Activated CD8-positive, alpha-beta memory T cell treated with anti-CD3 and anti-CD28 coated beads, Interleukin-2, amount 50 U/mL, for 1 hour (primary cell): Measurements from ENCODE around the gene SSC5D.
"Not testable (repeated sequence)": the region's sequence is repeated elsewhere in the genome, so short reads cannot be mapped to it uniquely, and the experiment has no call there.

ENCODE experiments used
- DNase-seq: peaks from one replicate; pipeline ENCODE4 v3.0.0-alpha.2; 2020; ENCODE audit errors: extremely low read depth

SSC5D gene

GRCh38 chr19:55487924-55488687, at the start of gene SSC5D:
SSC5D (plus strand) TSS chr19:55488436; CDS start chr19:55488590, 154 bp downstream.
- DNase-seq: no peak

DNA sequence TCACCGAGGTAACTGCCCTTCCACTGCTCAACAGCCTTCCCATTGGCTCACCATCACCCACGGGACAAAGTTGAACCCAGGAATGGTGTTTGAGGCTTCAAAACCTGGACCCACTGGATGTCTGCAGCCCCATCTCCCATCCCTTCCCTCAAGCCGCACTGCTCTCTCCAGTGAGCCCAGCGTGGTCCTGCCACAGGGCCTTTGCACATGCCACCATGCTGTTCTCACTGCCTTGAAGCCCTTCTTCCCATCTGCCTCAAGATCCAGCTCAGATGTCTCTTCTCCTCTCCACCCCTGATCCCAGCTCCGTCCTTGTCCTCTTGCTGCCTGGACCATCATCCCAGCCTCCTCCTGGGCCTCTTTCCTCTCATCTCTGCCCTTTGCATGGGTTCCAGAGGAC, 49.2 kb upstream of the SSC5D start:
- DNase-seq: no peak

GRCh38 chr19:55440411-55441105, 47.7 kb upstream of the SSC5D start:
- DNase-seq: no peak

DNA sequence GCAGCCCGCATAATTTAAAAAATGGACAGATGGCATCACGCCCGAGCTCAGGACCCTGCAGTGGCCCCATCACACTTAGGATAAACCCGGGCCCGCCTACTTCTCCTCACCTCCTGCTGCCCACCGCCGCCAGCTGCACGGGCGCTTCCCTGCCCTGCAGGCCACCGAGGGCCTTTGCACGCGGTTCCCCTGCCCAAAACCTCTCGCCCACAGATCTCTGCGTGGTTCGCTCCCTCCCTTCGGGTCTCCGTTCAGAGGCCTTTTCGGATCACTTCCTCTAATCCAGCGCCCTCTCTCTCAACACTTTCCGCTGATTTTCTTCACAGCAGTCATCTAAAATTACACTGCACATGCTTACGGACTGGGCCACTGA, 46.9 kb upstream of the SSC5D start:
- no peak for DNase-seq

DNA sequence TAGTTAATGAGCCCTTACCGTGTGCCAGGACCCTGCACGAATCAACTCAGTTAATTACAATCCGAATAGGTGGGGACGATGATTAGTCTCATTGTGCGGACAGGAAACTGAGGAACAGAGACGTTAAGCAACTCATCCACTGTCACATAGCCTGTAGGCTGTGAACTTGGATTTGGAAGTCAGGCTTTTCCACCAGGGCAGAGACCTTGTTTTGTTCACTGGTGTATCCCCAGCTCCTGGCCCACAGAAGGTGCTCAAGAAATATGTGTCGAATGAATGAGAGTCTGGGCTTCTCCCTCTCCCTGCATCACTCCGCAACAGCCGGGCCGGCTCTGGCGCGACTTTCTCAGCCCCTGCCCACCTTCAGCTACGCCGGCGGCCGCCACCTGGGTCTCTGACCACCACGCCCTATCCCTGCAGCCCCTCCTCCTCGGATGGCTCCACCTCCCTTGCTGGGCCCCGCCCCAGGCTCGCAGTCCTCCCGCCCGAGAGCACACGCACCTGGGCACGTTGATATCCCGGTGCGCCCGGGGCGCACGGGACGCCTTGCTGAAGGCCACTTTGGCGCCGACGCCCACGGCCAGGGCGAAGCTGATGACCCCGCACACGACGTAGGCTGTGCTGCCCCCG, 46.4 kb upstream of the SSC5D start:
- no peak for DNase-seq

- no peak for DNase-seq
These were observed 45.8 kb upstream of the SSC5D start for GRCh38 chr19:55442372-55442961.

DNA sequence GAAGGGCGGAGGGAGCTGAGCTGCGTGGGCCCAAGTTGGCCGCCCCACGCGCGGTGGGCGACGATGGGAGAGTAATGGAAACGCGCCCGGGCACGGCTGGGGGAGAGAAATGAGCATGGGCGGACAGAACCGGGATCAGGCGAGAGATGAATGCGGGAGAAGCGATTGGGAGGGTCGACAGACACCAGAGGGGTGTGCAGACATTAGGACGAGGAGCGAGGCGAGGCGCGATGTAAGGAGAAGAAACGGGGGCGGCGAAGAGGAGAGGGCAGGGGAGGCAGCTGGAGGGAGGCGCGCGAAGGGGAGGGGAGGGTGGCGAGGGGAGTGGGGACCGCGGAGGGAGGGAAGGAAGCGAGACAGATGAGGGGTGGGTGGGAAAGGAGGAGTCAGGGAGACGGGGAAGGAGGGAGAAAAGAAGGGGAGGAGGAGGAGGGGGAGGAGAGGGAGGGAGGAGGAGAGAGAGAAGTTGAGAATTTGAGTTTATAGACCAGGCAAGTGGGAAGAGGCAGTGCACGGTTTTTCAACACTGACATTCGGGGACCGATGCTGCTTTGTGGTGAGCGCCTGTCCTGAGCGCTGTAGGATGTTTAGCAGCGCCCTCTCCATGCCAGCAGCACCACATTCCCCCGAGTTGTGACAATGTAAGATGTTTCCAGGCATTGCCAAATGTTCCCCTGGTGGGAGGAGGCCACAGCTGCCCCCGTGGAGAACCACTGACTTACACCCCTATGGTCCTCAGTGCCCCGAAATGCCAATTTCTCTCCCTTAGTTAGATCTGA, 45.0 kb upstream of the SSC5D start, which contains the start of gene SHISA7:
SHISA7 (minus strand) TSS at position 256 of the 779 bp plus-strand sequence. CDS start 437 bp downstream, outside the sequence.
- DNase-seq: no peak

GRCh38 chr19:55443824-55444480, 44.3 kb upstream of the SSC5D start:
- no peak for DNase-seq

DNA sequence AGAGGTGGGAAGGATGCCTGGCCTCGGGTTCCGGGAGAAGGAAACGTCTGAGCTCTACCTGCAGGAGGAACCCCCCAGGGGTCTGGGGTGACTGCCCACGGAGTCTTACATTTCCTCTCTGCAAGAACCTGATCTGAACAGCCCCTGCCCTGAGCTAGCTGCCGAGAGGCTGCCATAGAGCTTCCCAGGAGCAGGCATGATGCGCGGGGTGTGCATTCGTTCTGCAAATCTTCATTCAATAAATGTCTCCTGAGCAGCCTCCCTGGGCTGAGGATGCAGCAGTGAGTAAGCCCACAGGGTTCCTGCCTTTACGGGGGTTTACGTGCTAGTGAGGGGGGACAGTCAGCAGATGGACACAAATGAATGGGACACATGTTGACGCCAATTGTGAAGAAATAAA, 43.6 kb upstream of the SSC5D start:
- DNase-seq: no peak

DNA sequence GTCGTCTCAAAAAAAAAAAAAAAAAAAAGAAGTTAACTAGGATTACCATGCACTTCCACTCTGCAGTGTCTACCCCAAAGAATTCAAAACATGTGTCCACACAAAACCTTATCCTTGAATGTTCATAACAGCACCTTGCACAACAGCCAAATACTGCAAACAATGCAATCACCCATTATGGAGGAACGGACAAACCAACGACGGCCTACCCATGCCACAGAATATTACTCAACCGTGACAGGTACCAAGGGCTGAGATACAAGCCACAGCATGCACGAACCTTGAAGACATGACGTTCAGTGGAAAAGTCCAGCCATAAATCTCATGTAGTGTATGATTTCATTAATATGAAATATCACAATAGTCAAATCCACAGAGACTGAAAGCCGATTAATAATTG, 42.2 kb upstream of the SSC5D start:
- no peak for DNase-seq

DNA sequence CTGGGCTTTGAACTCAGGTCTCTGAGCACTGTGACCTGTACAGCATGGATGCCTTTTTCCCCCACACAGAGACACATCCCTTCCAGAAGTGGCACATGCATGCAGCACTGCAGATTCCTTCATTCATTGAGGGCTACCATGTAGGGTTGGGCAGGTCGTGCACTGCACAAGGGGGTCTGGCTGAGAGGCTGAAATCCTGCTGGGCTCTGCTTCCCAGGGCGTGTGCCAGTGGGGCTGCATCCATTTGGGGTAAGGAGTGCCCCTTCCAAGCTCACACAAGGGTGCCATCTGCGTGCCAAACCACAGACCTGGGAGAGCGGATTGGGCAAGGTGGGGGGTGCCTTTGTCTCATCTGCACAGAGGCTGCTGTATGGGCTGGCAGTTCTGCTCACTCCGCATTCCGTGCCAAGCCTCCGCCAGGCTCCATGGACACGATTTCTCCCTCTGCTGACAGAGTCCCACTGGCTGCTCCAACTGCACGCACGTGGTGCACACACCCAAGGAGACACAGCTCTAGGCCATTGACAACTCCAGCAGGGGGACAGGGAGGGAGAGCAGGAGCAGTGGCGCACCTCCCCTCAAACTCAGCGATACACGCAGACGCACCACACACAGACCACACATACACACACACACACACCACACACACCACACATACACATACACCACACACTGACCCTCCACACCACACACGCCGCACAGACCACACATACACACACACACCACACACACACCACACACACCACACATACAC, 40.6 kb upstream of the SSC5D start:
- no peak for DNase-seq

- DNase-seq: not testable (repeated sequence)
These were observed 40.1 kb upstream of the SSC5D start for GRCh38 chr19:55448175-55448490.

DNA sequence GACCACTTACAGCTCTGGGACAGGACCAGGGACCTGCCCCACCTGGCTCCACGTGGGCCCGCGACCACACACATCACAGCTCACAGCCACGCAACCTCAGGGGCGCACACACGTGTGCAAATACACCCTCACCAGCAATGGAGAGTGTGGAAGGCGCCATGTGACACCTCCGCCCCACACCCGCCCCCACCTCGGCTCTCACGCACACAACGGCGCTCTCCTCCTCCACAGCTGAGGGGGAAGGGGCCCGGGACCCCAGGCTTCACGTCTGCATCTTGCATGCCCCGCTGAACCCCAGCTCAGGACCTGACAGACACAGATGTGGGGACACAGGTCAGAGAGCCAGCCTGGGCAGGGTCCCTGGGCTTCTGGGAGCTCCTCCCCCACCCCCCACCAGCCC, 38.8 kb upstream of the SSC5D start:
- no peak for DNase-seq

DNA sequence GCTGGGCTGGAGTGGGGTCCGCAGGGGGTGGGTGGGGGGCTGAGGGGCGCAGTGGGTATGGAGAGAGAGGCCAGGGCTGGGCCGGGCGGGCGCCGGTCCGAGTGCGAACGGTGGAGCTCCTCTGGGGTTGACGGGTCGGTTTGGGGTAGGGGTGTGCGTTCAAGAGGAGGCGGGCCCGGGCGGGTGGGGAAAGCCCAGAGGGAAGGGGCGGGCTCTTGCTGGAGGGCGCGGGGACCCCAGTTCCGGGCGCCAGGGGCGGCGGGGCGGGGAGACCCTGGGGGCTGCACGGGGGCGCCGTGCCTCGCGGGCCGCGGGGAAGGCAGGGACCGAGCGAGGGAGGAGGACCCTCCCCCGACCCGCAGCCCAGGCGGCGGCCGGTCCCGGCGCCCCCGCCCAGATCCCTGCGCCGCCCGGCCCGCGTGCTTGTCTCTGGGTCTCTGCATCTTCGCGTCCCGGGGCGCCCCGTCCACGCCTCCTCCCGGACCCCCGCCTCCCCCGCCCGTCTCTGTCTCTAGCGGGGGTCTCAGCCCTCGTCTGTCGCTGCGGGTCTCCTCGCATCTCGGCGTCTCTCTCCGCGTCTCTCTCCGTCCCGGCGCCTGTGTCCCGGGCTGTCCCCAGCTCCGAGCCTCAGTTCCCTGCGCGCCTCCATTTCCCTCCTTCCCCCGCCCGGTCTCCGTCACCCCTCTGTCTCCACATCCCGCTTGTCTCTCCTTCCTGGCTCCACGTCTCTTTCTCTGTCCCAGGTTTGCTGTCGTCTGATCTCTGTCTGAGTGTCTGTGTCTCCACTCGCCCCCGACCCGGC, 36.9 kb upstream of the SSC5D start:
- DNase-seq: no peak

DNA sequence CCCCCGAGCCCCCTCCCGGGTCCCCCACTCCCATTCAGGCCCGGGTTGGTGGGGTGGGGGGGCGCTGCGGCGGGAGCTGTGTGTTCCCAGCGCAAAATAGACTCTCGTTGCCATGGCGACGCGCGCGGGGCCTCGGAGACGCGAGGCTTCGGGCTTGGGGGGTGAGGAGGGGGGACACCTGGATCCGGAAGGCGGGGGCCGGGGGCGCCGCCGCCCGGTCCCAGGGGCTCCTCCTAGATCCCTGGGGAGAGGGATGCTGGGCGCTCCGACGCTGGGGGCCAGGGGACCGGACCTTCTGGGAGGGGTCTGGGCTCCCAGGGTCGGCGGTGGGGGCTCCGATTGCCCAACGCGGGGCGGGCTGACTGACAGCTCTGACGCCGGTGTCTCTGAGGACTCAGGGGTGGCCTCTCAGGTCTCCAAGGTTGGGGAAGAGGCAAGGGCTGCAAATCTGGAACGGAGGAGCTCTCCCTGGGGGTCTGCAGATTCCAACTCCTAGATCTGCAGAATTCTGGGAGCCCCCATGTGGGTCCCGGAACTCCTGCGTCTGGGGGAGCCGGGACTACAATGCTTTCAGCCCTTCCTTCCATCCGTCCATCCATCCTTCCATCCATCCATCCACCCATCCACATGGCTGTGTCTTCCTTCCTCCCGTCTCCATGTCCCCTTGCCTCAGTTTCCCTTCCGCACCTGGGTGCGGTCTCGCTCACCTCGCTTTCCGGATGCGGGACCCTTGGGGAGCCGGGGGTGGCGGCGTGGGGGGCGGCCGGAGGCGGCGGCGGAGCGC, 36.1 kb upstream of the SSC5D start:
- no peak for DNase-seq

GRCh38 chr19:55452749-55453346, 35.4 kb upstream of the SSC5D start:
- no peak for DNase-seq

- no peak for DNase-seq
These were observed 34.5 kb upstream of the SSC5D start for GRCh38 chr19:55453511-55454260.

- DNase-seq: no peak
These were observed 33.4 kb upstream of the SSC5D start for GRCh38 chr19:55454787-55455243.
